ENCODE measurements around the gene SUN1.
A peak's percentile ranks its signal among the peaks of the same experiment; 100 is the strongest.
"Not testable (repeated sequence)": the region's sequence is repeated elsewhere in the genome, so short reads cannot be mapped to it uniquely, and the experiment has no call there.

Gene SUN1

GRCh38 chr7:918441-919113, 86.3 kb downstream of the SUN1 start:
- DNase-seq (ENCODE audit: low read depth in 3 of 3, low spot score in 1 of 3): no peak

- no peak for DNase-seq (ENCODE audit: low read depth in 3 of 3, low spot score in 1 of 3)
Observed at GRCh38 chr7:919114-919442, 86.8 kb downstream of the SUN1 start.

DNA sequence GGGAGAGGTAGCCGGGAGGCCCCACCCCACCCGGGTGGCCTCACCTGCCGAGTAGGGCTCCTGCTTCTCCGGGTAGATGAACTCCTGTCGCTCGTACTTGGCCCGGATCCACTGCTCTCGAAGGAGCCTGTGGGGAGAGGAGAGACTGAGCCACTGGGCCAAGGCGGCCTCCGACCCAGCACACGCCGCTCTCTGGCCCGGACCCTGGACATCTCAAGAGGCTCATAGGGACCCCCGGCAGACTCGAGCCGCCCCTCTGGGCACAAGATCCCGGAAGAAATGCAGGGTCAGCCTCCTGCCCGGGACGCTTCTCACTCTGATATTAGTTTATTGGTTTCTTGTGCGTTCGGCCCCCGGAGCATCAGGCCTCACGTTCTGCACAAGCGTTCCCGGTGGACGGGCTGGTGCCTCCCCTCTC, 87.7 kb downstream of the SUN1 start:
- no peak for DNase-seq (ENCODE audit: low read depth in 3 of 3, low spot score in 1 of 3)

- no peak for DNase-seq (ENCODE audit: low read depth in 3 of 3, low spot score in 1 of 3)
Observed at GRCh38 chr7:920351-921070, 88.2 kb downstream of the SUN1 start.

GRCh38 chr7:921071-921461, 88.8 kb downstream of the SUN1 start:
- no peak for DNase-seq (ENCODE audit: low read depth in 3 of 3, low spot score in 1 of 3)

DNA sequence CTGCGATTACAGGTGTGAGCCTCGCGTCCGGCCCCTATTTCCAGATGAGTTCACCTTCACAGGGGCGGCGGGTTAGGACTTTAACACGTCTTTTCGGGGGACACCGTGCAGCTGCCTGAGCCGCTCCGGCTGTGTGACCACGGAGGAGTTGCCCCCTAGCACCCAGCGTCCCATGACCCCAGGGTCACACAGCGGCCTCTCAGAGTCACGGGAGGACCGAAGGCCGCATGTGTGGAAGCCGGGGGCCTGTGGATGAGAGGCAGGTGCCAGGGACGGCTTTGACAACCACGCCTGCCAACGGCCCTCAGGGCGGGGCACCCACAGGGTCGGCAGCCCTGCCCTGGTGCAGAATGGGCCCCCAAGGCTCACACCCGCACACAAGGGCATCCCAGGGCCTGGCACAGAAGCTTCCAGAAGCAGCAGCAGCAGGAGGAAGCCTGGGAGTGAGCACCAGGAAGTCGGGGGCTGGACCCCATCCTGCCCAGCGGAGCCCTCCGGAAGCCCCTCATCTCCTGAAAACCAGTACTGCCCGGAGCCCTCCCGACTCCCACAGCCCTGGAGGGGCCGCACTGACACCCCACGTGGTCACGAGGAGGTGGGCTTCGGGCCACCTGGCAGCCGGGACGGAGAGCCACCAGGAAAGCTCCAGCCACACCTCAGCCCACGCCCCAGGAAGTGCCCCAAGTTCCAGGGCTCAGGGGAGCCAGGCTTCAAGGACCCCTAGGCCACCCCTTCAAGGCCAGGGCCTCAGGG, 89.5 kb downstream of the SUN1 start:
- DNase-seq (ENCODE audit: low read depth in 3 of 3, low spot score in 1 of 3): no peak

- DNase-seq (ENCODE audit: low read depth in 3 of 3, low spot score in 1 of 3): no peak
Observed at GRCh38 chr7:922334-923107, 90.2 kb downstream of the SUN1 start.

DNA sequence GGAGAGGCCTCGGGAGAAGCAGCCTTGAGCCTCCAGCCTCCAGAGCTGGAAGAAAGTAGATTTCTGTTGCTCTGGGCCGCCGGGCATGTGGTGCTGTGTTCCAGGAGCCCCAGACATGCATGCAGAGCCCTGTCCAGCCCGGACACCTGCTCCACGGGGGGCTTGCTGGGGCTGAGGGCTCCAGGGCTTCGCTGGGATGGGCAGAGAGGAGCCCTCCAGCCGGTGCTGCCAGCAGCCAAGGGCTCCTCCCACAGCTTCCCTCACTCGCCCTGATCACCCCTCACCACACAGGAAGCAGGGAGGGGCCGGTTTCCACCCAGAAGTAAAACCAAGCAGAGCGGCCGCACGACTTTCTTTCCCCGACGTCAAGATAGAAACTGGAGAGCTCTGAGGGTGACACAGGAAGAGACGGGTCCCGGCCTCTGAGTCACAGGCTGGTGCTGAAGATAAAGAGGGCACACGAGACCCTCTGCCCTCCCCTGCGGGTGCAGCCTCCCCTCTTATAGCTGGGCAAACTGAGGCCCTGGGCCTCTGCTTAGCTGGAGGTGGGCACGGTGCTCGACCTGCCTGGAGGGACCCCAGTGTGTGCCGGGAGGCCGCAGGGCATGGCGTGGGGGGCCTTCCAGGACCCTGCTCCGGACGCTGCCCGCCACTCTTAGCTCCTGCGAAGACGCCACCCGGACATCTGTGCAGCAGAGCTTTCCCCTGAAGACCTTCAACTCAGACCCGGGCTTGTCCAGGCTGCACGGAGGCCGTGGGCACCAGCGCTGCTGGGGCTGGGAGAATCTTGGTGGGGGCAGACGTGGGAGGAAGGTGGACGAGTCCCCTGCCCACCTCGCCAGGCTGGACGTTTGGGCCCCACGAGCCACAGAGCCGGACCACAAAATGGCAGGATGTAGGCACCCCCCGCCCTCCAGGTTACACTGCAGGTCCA, 91.1 kb downstream of the SUN1 start:
- peak; percentile 78 to 88 (median 81) for DNase-seq (ENCODE audit: low read depth in 3 of 3, low spot score in 1 of 3)

DNA sequence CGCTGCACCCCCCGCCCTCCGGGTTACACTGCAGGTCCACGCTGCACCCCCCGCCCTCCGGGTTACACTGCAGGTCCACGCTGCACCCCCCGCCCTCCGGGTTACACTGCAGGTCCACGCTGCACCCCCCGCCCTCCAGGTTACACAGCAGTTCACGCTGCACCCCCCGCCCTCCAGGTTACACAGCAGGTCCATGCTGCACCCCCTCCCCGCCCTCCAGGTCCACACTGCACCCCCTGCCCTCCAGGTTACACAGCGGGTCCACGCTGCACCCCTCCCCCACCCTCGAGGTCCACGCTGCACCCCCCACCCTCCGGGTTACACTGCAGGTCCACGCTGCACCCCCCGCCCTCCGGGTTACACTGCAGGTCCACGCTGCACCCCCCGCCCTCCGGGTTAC, 91.8 kb downstream of the SUN1 start:
- DNase-seq (ENCODE audit: low read depth in 3 of 3, low spot score in 1 of 3): not testable (repeated sequence)

Data from stimulated activated CD4-positive, alpha-beta T cell treated with anti-CD3 and anti-CD28 coated beads, TNF-alpha, amount 100 ng/mL, for 1 hour (primary cell).